ENCODE data around the gene ADAP2.

DNA sequence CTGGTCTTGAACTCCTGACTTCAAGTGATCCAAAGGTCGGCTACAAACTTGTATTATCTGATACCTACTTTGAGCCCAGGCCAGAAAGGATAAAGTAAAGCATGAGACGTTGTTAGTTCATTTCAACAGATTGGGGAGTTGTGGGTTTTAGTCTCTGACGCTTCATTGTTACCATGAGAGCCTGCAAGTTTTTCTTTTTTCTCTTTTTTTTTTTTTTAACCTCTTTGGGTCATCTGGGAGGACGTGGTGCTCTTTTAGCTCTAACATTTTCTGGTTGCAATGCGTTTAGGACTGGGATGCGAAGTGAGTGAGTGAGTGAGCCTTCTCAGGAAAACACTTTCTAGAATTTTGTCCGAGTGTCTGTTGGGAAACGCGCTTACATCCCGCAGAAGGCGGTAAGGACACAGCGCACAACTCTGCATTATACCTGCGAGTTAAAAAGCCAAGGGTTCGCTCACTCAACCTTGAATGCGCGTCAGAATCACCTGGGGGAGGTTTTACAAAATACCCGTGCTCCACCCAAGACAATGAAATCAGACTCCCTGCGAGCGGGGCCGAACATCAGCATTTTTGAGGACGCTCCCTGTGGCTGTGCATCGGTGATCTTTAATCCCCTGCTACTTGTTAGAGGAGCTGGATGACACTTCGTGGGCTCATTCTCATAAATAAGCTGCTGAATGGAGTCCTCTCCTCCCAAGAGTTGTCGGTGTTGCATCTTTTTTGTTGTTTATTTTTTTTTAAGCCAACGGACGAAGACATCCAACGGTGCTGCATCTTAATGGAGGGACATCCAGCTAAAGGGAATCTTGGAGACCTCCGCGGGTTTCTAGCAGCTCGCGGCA lies 48.5 kb downstream of the ADAP2 start:
- TF ChIP-seq NRF1 (IDR thresholded peaks at IDR 0.05; ENCODE audit: low read depth, low read length) (no peak), CHD2 (IDR thresholded peaks at IDR 0.05; ENCODE audit: low read length) (no peak), HDAC6 (IDR thresholded peaks at IDR 0.05; ENCODE audit: low read depth, low read length) (no peak), EZH2 (IDR thresholded peaks at IDR 0.05; ENCODE audit: low read depth, low read length, severe bottlenecking) (no peak), ZNF274 (IDR thresholded peaks at IDR 0.05; ENCODE audit: borderline replicate concordance, extremely low read depth, low read length) (no peak), KDM5A (IDR thresholded peaks at IDR 0.05; ENCODE audit: low read length) (no peak)
- TF ChIP-seq, protein P1, sequence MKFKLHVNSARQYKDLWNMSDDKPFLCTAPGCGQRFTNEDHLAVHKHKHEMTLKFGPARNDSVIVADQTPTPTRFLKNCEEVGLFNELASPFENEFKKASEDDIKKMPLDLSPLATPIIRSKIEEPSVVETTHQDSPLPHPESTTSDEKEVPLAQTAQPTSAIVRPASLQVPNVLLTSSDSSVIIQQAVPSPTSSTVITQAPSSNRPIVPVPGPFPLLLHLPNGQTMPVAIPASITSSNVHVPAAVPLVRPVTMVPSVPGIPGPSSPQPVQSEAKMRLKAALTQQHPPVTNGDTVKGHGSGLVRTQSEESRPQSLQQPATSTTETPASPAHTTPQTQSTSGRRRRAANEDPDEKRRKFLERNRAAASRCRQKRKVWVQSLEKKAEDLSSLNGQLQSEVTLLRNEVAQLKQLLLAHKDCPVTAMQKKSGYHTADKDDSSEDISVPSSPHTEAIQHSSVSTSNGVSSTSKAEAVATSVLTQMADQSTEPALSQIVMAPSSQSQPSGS (IDR thresholded peaks at IDR 0.05; ENCODE audit: low read length), result no peak
- TF ChIP-seq, protein P2, sequence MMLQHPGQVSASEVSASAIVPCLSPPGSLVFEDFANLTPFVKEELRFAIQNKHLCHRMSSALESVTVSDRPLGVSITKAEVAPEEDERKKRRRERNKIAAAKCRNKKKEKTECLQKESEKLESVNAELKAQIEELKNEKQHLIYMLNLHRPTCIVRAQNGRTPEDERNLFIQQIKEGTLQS (IDR thresholded peaks at IDR 0.05; ENCODE audit: insufficient read depth, low read depth, low read length), result no peak

Data from H1 (cell line).